ENCODE data around the gene TNNT3. TPM values are rescaled to one million over a fixed set of nuclear protein-coding genes. Genes with fewer than 3 reads are reported as not detected.

The TNNT3 gene
- total RNA-seq, 2 experiments from 2014 or later: 2.1 TPM

GRCh38 chr11:1933416-1934334, 14.2 kb downstream of the TNNT3 start:
- H3K36me3 Mint-ChIP-seq (ENCODE audit: low read depth): no peaks in the 10 kb centered on the region
- no peak overlapping the region for H3K27ac Mint-ChIP-seq
- H3K9me3 Mint-ChIP-seq (ENCODE audit: low read depth): no peaks in the 10 kb centered on the region
- peaks cover 2% of the 10 kb centered on the region for H3K4me1 Mint-ChIP-seq
- peak; percentile 2 for DNase-seq
- ChIA-PET CTCF (interaction anchor here (0.5 to 1.5 kb wide), 4 partner anchors 24 to 240 kb away, joined by 3 to 4 read pairs (median 4); no protein-coding TSS in a partner anchor), POLR2A (interaction anchor here (0.6 kb wide), 1 partner anchor 156 kb away, joined by 3 read pairs; no protein-coding TSS in a partner anchor)
- no peak for ATAC-seq
- H3K27me3 Mint-ChIP-seq: peaks cover 9% of the 10 kb centered on the region
- intact Hi-C loops (cut with DNase I, micrococcal nuclease): loop anchor here in 1 of 2 experiments (2.0 kb wide), 1 partner anchor 19 kb away; no protein-coding TSS in a partner anchor
- H3K4me3 Mint-ChIP-seq: no peak overlapping the region

DNA sequence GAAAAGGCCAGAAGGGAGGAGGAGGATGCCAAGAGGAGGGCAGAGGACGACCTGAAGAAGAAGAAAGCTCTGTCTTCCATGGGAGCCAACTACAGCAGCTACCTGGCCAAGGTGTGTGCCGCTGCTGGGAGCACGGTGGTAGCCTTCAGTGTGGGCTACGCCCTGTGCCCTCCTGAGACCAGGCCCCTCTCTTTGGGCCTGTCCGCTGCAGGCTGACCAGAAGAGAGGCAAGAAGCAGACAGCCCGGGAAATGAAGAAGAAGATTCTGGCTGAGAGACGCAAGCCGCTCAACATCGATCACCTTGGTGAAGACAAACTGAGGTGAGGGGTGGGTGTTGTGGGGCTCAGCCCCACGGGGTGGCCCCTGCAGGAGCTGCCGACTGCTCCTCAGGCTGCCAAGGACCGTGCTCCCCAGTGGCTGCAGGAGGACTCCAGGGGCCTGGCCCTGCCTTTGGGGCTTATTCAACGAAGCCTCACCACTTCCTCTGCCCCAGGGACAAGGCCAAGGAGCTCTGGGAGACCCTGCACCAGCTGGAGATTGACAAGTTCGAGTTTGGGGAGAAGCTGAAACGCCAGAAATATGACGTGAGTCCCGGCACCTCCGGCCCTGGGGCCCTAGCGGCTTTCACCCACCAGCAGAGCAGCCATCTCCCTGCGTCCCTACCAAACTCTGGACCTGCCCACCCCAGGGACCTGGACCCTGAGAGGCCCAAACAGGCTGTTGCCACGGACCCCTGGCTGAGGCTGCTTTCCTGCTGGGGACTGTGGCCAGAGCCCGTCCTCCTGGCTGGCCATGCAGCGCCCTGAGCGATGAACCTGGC, 15.0 kb downstream of the TNNT3 start:
- intact Hi-C loops (cut with DNase I, micrococcal nuclease): loop anchor here in 1 of 2 experiments (2.0 kb wide), 1 partner anchor 20 kb away; no protein-coding TSS in a partner anchor
- CTCF ChIA-PET: interaction anchor here (0.5 to 1.5 kb wide), 6 partner anchors 25 to 241 kb away, joined by 3 to 4 read pairs (median 3); no protein-coding TSS in a partner anchor
- ATAC-seq (no peak), DNase-seq (peak; percentile 2)
- Mint-ChIP-seq H3K27me3 (peaks cover 9% of the 10 kb centered on the region), H3K4me1 (peaks cover 5% of the 10 kb centered on the region), H3K9me3 (ENCODE audit: low read depth) (no peaks in the 10 kb centered on the region), H3K4me3 (no peak overlapping the region), H3K36me3 (ENCODE audit: low read depth) (no peaks in the 10 kb centered on the region), H3K27ac (no peak overlapping the region)
- POLR2A ChIA-PET: no interaction called here

GRCh38 chr11:1935156-1936071, 15.9 kb downstream of the TNNT3 start:
- ChIA-PET POLR2A (no interaction called here), CTCF (interaction anchor here (1.1 to 1.4 kb wide), 3 partner anchors 26 to 142 kb away, joined by 3 to 4 read pairs (median 3); no protein-coding TSS in a partner anchor)
- intact Hi-C loops (cut with DNase I, micrococcal nuclease): loop anchor here in 1 of 2 experiments (2.0 kb wide), 1 partner anchor 21 kb away; no protein-coding TSS in a partner anchor
- ATAC-seq (no peak), DNase-seq (peak; percentile 2)
- Mint-ChIP-seq H3K9me3 (ENCODE audit: low read depth) (no peaks in the 10 kb centered on the region), H3K36me3 (ENCODE audit: low read depth) (no peaks in the 10 kb centered on the region), H3K4me3 (no peak overlapping the region), H3K27ac (no peak overlapping the region), H3K4me1 (peaks cover 10% of the 10 kb centered on the region), H3K27me3 (peaks cover 9% of the 10 kb centered on the region)

DNA sequence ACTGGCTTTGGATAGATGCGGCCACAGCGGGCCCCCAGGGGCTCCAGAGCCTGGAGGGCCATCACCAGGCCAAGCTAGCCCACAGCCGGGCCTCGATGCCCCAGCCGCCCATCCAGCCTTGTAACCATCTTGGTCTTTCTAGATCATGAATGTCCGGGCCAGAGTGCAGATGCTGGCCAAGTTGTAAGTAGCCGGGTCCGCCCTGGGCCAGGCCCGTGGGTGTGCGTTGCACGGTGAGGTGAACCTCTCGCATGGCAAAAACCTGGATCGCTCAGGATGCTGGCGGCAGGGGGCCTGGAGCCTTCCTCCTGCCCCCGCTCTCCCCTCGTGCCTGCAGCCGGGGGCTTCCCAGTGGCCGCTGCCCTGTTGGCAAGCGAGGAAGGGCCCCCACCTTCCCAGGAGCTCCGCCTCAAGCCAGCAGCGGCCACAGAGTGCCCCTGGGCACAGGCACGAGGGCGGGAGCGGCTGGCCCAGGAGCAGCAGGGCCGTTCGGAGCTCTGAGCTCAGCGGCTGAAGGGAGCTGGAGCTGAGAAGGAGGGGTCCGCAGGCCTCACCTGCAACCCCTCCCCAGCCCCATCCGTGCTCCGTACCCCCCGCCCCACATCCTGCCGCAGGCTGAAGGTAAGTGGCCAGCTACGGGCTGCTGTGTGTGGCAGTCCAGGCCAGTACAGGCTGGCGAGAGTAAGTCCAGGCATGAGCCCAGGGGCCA, 16.7 kb downstream of the TNNT3 start:
- CTCF ChIA-PET: no interaction called here
- DNase-seq (peak; percentile 2), ATAC-seq (no peak)
- Mint-ChIP-seq H3K27me3 (peaks cover 9% of the 10 kb centered on the region), H3K9me3 (ENCODE audit: low read depth) (no peaks in the 10 kb centered on the region), H3K36me3 (ENCODE audit: low read depth) (no peaks in the 10 kb centered on the region), H3K4me3 (no peak overlapping the region), H3K27ac (no peak overlapping the region), H3K4me1 (peaks cover 9% of the 10 kb centered on the region)
- intact Hi-C loops (cut with DNase I, micrococcal nuclease): no loop called here
- POLR2A ChIA-PET: no interaction called here

DNA sequence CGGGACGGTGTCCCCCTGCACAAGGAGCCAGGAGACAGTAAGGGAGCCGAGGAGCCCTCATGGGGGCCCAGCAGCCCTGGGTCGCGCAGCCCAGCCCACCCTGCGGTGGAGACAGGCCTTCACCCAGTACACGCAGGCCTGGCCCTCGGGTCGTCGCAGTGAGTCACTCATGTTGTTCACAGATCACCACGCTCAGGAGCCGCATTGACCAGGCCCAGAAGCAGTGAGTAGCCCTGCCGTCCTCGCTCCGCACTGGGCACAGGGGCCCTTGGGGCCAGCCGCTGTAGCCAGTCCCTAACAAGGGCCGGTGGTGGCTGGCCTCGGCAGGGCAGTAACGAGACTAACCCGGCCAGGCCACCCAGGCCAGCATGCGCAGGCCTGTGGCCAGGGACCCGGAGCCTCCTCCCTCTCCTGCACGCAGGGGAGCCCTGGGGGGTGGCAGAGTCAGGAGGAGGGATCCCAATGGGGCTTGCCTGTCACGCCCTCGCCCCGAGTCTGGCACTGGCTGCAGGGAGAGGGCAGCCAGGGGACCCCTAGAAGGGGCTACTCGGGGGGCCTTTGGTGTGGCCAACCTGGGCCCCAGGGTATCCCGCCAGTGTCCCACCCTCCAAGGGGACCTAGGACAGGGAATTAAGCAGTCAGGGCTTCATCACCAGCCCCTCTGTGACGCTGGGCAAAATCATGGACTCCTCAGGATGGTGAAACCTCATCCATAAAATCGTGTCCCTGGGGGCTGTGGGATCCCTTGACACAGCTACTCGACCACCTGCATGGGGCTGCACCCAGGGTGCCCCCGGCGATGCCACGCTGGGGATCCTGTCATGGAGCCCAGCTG, 17.5 kb downstream of the TNNT3 start:
- peaks cover 9% of the 10 kb centered on the region for H3K4me1 Mint-ChIP-seq
- no peaks in the 10 kb centered on the region for H3K36me3 Mint-ChIP-seq (ENCODE audit: low read depth)
- peaks cover 5% of the 10 kb centered on the region for H3K27me3 Mint-ChIP-seq
- ATAC-seq: no peak
- H3K4me3 Mint-ChIP-seq: no peak overlapping the region
- ChIA-PET POLR2A (no interaction called here), CTCF (interaction anchor here (1.0 kb wide), 1 partner anchor 31 kb away, joined by 3 read pairs; no protein-coding TSS in a partner anchor)
- intact Hi-C loops (cut with DNase I, micrococcal nuclease): no loop called here
- no peak overlapping the region for H3K27ac Mint-ChIP-seq
- DNase-seq: peak; percentile 3
- no peaks in the 10 kb centered on the region for H3K9me3 Mint-ChIP-seq (ENCODE audit: low read depth)

- no peak overlapping the region for H3K27ac Mint-ChIP-seq
- POLR2A ChIA-PET: no interaction called here
Observed at GRCh38 chr11:1937616-1938342, 18.3 kb downstream of the TNNT3 start.

DNA sequence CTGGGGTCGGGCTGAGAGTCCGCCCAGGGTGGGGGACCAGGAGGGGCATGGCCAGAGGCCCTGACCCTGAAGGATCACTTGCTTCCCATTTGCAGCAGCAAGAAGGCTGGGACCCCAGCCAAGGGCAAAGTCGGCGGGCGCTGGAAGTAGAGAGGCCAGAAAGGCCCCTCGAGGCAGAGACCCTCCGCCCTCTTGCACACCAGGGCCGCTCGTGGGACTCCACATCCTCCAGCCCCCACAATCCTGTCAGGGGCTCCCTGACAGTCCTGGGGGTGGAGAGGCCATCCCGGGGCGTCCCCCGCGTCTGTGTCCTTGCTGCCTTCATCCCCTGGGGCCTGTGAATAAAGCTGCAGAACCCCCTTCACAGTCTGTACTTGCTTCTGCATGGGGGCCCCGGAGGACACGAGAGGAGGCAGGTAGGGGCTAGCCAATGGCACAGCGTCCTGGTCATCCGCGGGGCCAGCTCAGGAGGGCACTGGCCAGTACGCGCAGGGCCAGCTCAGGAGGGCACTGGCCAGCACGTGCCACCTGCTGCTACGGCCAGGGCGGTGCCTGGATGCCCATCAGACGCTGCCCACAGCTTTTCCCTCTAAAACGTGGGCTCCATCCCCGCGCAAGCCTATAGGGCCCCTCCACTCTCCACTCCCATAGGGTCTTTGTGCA, 19.0 kb downstream of the TNNT3 start:
- ChIA-PET CTCF (interaction anchor here (0.6 kb wide), 3 partner anchors 32 to 106 kb away, joined by 3 read pairs; no protein-coding TSS in a partner anchor), POLR2A (no interaction called here)
- Mint-ChIP-seq H3K36me3 (ENCODE audit: low read depth) (no peaks in the 10 kb centered on the region), H3K27ac (no peak overlapping the region), H3K4me3 (no peak overlapping the region), H3K27me3 (no peaks in the 10 kb centered on the region), H3K9me3 (ENCODE audit: low read depth) (no peaks in the 10 kb centered on the region), H3K4me1 (peaks cover 9% of the 10 kb centered on the region)
- ATAC-seq (no peak), DNase-seq (peak; percentile 3)
- intact Hi-C loops (cut with DNase I, micrococcal nuclease): loop anchor here (1.0 kb wide), 2 partner anchors 23 to 44 kb away; no protein-coding TSS in a partner anchor

More at GRCh38 chr11:1937616-1938342, 18.3 kb downstream of the TNNT3 start:
- H3K27me3 Mint-ChIP-seq: peaks cover 3% of the 10 kb centered on the region
- H3K4me3 Mint-ChIP-seq: no peak overlapping the region
- peaks cover 9% of the 10 kb centered on the region for H3K4me1 Mint-ChIP-seq
- ATAC-seq: no peak
- CTCF ChIA-PET: interaction anchor here (0.6 to 1.0 kb wide), 3 partner anchors 31 to 105 kb away, joined by 3 read pairs; no protein-coding TSS in a partner anchor
- H3K9me3 Mint-ChIP-seq (ENCODE audit: low read depth): no peaks in the 10 kb centered on the region
- intact Hi-C loops (cut with DNase I, micrococcal nuclease): loop anchor here in 1 of 2 experiments (1.0 kb wide), 1 partner anchor 22 kb away; no protein-coding TSS in a partner anchor
- no peaks in the 10 kb centered on the region for H3K36me3 Mint-ChIP-seq (ENCODE audit: low read depth)
- DNase-seq: peak; percentile 3

DNA sequence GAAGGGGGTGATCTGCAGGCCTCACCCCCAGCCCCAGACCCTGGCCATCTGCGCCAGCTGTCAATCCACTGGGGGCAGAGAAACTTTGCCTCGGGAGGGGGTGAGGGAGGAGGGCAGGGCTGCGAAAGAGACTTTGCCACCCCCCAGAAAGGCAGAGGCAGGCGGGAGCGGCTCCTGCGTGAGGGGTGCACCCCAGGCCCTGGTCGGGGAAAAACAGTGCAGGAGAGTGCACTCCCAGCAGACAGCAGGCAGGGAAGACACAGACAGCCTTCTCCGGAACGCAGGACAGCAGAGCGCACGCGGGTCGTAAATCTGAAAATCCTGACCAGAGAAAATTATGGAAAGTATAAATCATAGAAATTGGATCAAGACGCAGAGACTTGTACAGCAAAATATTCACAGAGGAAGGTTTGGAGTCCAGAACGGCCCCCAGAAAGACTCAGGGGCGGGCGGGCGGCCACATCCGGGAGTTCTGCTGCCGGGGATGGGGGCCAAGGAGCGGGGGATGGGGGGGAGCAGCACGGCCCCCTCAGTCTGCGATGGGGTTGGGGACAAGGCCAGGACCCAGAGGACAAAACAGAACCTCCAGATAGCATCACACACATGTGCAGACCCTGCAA, 19.6 kb downstream of the TNNT3 start:
- Mint-ChIP-seq H3K4me3 (no peak overlapping the region), H3K9me3 (ENCODE audit: low read depth) (no peaks in the 10 kb centered on the region), H3K27ac (no peak overlapping the region), H3K36me3 (ENCODE audit: low read depth) (no peaks in the 10 kb centered on the region), H3K4me1 (peaks cover 9% of the 10 kb centered on the region), H3K27me3 (no peaks in the 10 kb centered on the region)
- ATAC-seq (no peak), DNase-seq (peak; percentile 12)
- ChIA-PET POLR2A (no interaction called here), CTCF (interaction anchor here (0.6 kb wide), 1 partner anchor 34 kb away, joined by 3 read pairs; no protein-coding TSS in a partner anchor)
- intact Hi-C loops (cut with DNase I, micrococcal nuclease): loop anchor here (1.0 kb wide), 1 partner anchor 45 kb away; no protein-coding TSS in a partner anchor

Data from activated CD4-positive, alpha-beta T cell treated with anti-CD3 and anti-CD28 coated beads for 36 hours (primary cell).